WTC11 (cell line): ENCODE measurements around the gene FOXP1. TPM values are rescaled to one million over a fixed set of nuclear protein-coding genes. Genes with fewer than 3 reads are reported as not detected.

Experiments used
- ATAC-seq: fragments of 200-7000 bp; cut with Tn5 transposase; 2 replicates; pipeline ENCODE4 v1.10.0; 2021; ENCODE audit warnings: mild to moderate bottlenecking, moderate library complexity
- CTCF ChIA-PET: fragments of 300-600 bp; sonication (Branson Sonifier 250); formaldehyde crosslinking; loops from one replicate; lab custom pipeline; 2021; ENCODE audit warnings: antibody characterized with exemption; lab: Charles Lee
- POLR2A ChIA-PET: fragments of 350-600 bp; sonication (Branson Sonifier 250); formaldehyde crosslinking; loops from one replicate; lab custom pipeline; 2021; ENCODE audit warnings: antibody characterized with exemption; lab: Charles Lee
- DNase-seq: peaks from one replicate; pipeline ENCODE4 v3.0.0; 2021; ENCODE audit warnings: low spot score
- H3K27ac Mint-ChIP-seq: 2 replicates; pipeline ENCODE4 v1.8.0; 2021; ENCODE audit warnings: mixed read lengths
- H3K27me3 Mint-ChIP-seq: 2 replicates; pipeline ENCODE4 v1.8.0; 2021; ENCODE audit warnings: low read depth, mild to moderate bottlenecking, moderate library complexity, mixed read lengths
- H3K36me3 Mint-ChIP-seq: 2 replicates; pipeline ENCODE4 v1.8.0; 2021; ENCODE audit warnings: mixed read lengths
- H3K4me1 Mint-ChIP-seq: 2 replicates; pipeline ENCODE4 v1.8.0; 2022; ENCODE audit warnings: mixed read lengths
- H3K4me3 Mint-ChIP-seq: 2 replicates; pipeline ENCODE4 v1.8.0; 2021; ENCODE audit warnings: mild to moderate bottlenecking, moderate library complexity, mixed read lengths
- H3K9me3 Mint-ChIP-seq: 2 replicates; pipeline ENCODE4 v1.8.0; 2021; ENCODE audit warnings: mixed read lengths
- FOXK1 ChIP-seq: sonication (generic); formaldehyde crosslinking; IDR thresholded peaks from 2 replicates; pipeline ENCODE4 v1.8.0; 2022; ENCODE audit warnings: mild to moderate bottlenecking, moderate library complexity, missing genetic modification reagents
- FOXP1 ChIP-seq: sonication (generic); formaldehyde crosslinking; IDR thresholded peaks from 2 replicates; pipeline ENCODE4 v1.8.0; 2022; ENCODE audit warnings: missing genetic modification reagents, mild to moderate bottlenecking, moderate library complexity, borderline replicate concordance
- HMGA2 ChIP-seq: fragments of 250-450 bp; sonication (Bioruptor Pico); IDR thresholded peaks from 2 replicates; pipeline ENCODE4 v1.4.0; 2021; ENCODE audit warnings: mild to moderate bottlenecking, moderate library complexity
- IRF2 ChIP-seq: sonication (generic); formaldehyde crosslinking; IDR thresholded peaks from 2 replicates; pipeline ENCODE4 v1.8.0; 2022; ENCODE audit warnings: low read depth, missing genetic modification reagents, borderline replicate concordance
- KAT7 ChIP-seq: sonication (generic); formaldehyde crosslinking; IDR thresholded peaks from 2 replicates; pipeline ENCODE4 v1.8.1; 2023; ENCODE audit warnings: missing genetic modification reagents, mild to moderate bottlenecking, borderline replicate concordance
- MYBL2 ChIP-seq: sonication (generic); formaldehyde crosslinking; IDR thresholded peaks from 2 replicates; pipeline ENCODE4 v1.8.1; 2023; ENCODE audit warnings: mild to moderate bottlenecking, moderate library complexity, missing genetic modification reagents
- NFYB ChIP-seq: sonication (generic); formaldehyde crosslinking; conservative IDR thresholded peaks from 2 replicates; pipeline ENCODE4 v1.8.0; 2022; ENCODE audit warnings: low read depth, missing genetic modification reagents
- NR1H2 ChIP-seq: sonication (generic); formaldehyde crosslinking; IDR thresholded peaks from 2 replicates; pipeline ENCODE4 v1.9.0; 2021; ENCODE audit warnings: mild to moderate bottlenecking, moderate library complexity, missing genetic modification reagents
- NR3C1 ChIP-seq: sonication (generic); formaldehyde crosslinking; conservative IDR thresholded peaks from 2 replicates; pipeline ENCODE4 v1.8.1; 2023; ENCODE audit warnings: low read depth, mild to moderate bottlenecking, missing genetic modification reagents
- RELA ChIP-seq: sonication (generic); formaldehyde crosslinking; IDR thresholded peaks from 2 replicates; pipeline ENCODE4 v1.8.1; 2022; ENCODE audit warnings: missing genetic modification reagents, mild to moderate bottlenecking, borderline replicate concordance
- RORB ChIP-seq: fragments of 250-450 bp; sonication (Bioruptor Pico); IDR thresholded peaks from 2 replicates; pipeline ENCODE4 v1.9.0; 2021; ENCODE audit warnings: mild to moderate bottlenecking
- ZNF219 ChIP-seq: sonication (generic); formaldehyde crosslinking; IDR thresholded peaks from 2 replicates; pipeline ENCODE4 v1.8.0; 2023; ENCODE audit warnings: missing genetic modification reagents, mild to moderate bottlenecking, borderline replicate concordance
- ZNF396 ChIP-seq: fragments of 250-450 bp; sonication (Bioruptor Pico); IDR thresholded peaks from 2 replicates; pipeline ENCODE4 v1.8.0; 2021; ENCODE audit warnings: mild to moderate bottlenecking, moderate library complexity, borderline replicate concordance
- total RNA-seq: library from RNA; stranded (reverse); gene quantifications from 3 replicates; pipeline ENCODE4 v1.2.3, GENCODE V29; 2021
- TF ChIP-seq, protein P1 (sequence below): fragments of 250-450 bp; sonication (Bioruptor Pico); IDR thresholded peaks from 2 replicates; pipeline ENCODE4 v1.9.0; 2021; ENCODE audit warnings: moderate library complexity, mild to moderate bottlenecking, inconsistent platforms, borderline replicate concordance
- TF ChIP-seq, protein P2 (sequence below): fragments of 250-450 bp; sonication (Bioruptor Pico); IDR thresholded peaks from 2 replicates; pipeline ENCODE4 v1.9.0; 2021; ENCODE audit warnings: mild to moderate bottlenecking, borderline replicate concordance
- TF ChIP-seq, protein P3 (sequence below): sonication (generic); formaldehyde crosslinking; IDR thresholded peaks from 2 replicates; pipeline ENCODE4 v1.8.1; 2023; ENCODE audit warnings: mild to moderate bottlenecking, missing genetic modification reagents
- TF ChIP-seq, protein P4 (sequence below): sonication (generic); formaldehyde crosslinking; IDR thresholded peaks from 2 replicates; pipeline ENCODE4 v1.8.0; 2022; ENCODE audit warnings: mild to moderate bottlenecking, missing genetic modification reagents
- TF ChIP-seq, protein P5 (sequence below): sonication (generic); formaldehyde crosslinking; IDR thresholded peaks from 2 replicates; pipeline ENCODE4 v1.8.1; 2022; ENCODE audit warnings: mild to moderate bottlenecking, moderate library complexity, missing genetic modification reagents
- TF ChIP-seq, protein P6 (sequence below): sonication (generic); formaldehyde crosslinking; IDR thresholded peaks from 2 replicates; pipeline ENCODE4 v1.8.1; 2023; ENCODE audit warnings: mild to moderate bottlenecking, moderate library complexity, missing genetic modification reagents

Gene FOXP1
- total RNA-seq, 1 experiment from 2014 or later, result 25.8 TPM

DNA sequence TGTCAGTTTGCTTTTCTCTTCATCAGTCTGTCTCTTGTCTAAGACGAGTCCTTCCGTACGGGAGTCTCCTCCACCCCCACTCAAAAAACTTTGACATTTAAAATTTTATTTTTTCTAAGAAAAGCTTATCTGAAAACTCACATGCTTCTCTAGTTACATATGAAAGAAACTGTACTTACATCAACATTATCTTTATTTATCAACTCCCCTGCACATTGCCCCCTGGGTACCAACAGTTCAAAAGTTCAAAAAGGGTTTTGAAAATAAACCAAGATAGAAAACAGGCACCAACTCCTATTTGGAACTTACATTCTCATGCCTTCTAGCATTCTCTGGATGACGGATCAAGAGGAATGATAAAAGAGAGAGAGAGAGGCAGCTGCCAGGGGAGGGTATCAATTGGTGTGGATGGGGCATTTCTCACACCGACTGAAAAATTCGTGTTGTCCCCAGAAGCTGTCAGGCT is 182.5 kb downstream of the FOXP1 start:
- POLR2A ChIA-PET, result no interaction called here
- H3K4me1 Mint-ChIP-seq, result peaks cover 18% of the 10 kb centered on the region
- no peak overlapping the region for H3K27ac Mint-ChIP-seq

More for the DNA sequence above, 182.5 kb downstream of the FOXP1 start:
- Mint-ChIP-seq H3K27me3 (no peaks in the 10 kb centered on the region), H3K36me3 (no peaks in the 10 kb centered on the region), H3K4me3 (no peak overlapping the region), H3K9me3 (no peaks in the 10 kb centered on the region)
- ATAC-seq (no peak), DNase-seq (no peak)
- TF ChIP-seq, protein P1, sequence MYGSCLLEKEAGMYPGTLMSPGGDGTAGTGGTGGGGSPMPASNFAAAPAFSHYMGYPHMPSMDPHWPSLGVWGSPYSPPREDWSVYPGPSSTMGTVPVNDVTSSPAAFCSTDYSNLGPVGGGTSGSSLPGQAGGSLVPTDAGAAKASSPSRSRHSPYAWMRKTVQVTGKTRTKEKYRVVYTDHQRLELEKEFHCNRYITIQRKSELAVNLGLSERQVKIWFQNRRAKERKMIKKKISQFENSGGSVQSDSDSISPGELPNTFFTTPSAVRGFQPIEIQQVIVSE, result no peak
- TF ChIP-seq RORB (no peak), IRF2 (CRISPR knock-in tag) (no peak), FOXK1 (CRISPR knock-in tag) (no peak), NR3C1 (CRISPR knock-in tag) (no peak), NR1H2 (CRISPR knock-in tag) (no peak), KAT7 (no peak), NFYB (no peak), MYBL2 (CRISPR knock-in tag) (no peak), ZNF219 (CRISPR knock-in tag) (no peak), HMGA2 (CRISPR knock-in tag) (no peak), FOXP1 (CRISPR knock-in tag) (no peak), RELA (CRISPR knock-in tag) (no peak), ZNF396 (CRISPR knock-in tag) (no peak)
- TF ChIP-seq, protein P2, sequence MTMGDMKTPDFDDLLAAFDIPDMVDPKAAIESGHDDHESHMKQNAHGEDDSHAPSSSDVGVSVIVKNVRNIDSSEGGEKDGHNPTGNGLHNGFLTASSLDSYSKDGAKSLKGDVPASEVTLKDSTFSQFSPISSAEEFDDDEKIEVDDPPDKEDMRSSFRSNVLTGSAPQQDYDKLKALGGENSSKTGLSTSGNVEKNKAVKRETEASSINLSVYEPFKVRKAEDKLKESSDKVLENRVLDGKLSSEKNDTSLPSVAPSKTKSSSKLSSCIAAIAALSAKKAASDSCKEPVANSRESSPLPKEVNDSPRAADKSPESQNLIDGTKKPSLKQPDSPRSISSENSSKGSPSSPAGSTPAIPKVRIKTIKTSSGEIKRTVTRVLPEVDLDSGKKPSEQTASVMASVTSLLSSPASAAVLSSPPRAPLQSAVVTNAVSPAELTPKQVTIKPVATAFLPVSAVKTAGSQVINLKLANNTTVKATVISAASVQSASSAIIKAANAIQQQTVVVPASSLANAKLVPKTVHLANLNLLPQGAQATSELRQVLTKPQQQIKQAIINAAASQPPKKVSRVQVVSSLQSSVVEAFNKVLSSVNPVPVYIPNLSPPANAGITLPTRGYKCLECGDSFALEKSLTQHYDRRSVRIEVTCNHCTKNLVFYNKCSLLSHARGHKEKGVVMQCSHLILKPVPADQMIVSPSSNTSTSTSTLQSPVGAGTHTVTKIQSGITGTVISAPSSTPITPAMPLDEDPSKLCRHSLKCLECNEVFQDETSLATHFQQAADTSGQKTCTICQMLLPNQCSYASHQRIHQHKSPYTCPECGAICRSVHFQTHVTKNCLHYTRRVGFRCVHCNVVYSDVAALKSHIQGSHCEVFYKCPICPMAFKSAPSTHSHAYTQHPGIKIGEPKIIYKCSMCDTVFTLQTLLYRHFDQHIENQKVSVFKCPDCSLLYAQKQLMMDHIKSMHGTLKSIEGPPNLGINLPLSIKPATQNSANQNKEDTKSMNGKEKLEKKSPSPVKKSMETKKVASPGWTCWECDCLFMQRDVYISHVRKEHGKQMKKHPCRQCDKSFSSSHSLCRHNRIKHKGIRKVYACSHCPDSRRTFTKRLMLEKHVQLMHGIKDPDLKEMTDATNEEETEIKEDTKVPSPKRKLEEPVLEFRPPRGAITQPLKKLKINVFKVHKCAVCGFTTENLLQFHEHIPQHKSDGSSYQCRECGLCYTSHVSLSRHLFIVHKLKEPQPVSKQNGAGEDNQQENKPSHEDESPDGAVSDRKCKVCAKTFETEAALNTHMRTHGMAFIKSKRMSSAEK (CRISPR knock-in tag), result no peak
- TF ChIP-seq, protein P3, sequence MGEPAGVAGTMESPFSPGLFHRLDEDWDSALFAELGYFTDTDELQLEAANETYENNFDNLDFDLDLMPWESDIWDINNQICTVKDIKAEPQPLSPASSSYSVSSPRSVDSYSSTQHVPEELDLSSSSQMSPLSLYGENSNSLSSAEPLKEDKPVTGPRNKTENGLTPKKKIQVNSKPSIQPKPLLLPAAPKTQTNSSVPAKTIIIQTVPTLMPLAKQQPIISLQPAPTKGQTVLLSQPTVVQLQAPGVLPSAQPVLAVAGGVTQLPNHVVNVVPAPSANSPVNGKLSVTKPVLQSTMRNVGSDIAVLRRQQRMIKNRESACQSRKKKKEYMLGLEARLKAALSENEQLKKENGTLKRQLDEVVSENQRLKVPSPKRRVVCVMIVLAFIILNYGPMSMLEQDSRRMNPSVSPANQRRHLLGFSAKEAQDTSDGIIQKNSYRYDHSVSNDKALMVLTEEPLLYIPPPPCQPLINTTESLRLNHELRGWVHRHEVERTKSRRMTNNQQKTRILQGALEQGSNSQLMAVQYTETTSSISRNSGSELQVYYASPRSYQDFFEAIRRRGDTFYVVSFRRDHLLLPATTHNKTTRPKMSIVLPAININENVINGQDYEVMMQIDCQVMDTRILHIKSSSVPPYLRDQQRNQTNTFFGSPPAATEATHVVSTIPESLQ (CRISPR knock-in tag), result no peak
- TF ChIP-seq, protein P4, sequence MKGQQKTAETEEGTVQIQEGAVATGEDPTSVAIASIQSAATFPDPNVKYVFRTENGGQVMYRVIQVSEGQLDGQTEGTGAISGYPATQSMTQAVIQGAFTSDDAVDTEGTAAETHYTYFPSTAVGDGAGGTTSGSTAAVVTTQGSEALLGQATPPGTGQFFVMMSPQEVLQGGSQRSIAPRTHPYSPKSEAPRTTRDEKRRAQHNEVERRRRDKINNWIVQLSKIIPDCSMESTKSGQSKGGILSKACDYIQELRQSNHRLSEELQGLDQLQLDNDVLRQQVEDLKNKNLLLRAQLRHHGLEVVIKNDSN, result no peak
- TF ChIP-seq, protein P5, sequence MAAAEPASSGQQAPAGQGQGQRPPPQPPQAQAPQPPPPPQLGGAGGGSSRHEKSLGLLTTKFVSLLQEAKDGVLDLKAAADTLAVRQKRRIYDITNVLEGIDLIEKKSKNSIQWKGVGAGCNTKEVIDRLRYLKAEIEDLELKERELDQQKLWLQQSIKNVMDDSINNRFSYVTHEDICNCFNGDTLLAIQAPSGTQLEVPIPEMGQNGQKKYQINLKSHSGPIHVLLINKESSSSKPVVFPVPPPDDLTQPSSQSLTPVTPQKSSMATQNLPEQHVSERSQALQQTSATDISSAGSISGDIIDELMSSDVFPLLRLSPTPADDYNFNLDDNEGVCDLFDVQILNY, result no peak
- TF ChIP-seq, protein P6, sequence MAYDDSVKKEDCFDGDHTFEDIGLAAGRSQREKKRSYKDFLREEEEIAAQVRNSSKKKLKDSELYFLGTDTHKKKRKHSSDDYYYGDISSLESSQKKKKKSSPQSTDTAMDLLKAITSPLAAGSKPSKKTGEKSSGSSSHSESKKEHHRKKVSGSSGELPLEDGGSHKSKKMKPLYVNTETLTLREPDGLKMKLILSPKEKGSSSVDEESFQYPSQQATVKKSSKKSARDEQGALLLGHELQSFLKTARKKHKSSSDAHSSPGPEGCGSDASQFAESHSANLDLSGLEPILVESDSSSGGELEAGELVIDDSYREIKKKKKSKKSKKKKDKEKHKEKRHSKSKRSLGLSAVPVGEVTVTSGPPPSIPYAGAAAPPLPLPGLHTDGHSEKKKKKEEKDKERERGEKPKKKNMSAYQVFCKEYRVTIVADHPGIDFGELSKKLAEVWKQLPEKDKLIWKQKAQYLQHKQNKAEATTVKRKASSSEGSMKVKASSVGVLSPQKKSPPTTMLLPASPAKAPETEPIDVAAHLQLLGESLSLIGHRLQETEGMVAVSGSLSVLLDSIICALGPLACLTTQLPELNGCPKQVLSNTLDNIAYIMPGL (CRISPR knock-in tag), result no peak
- CTCF ChIA-PET, result no interaction called here
